Melanocyte of skin (primary cell): Measurements from ENCODE around the gene ZNF718. TPM values are rescaled to one million over a fixed set of nuclear protein-coding genes. Genes with fewer than 3 reads are reported as not detected.

Experiments
- total RNA-seq, 2 donors: library from RNA; depleted of rRNA; stranded (reverse); fragments of >200 nt; gene quantifications; 2 replicates each; pipeline ENCODE4 v1.2.3, GENCODE V29; 2012

ZNF718 gene
- 1 to 10 TPM; 4.7 to 5.2 TPM for total RNA-seq

DNA sequence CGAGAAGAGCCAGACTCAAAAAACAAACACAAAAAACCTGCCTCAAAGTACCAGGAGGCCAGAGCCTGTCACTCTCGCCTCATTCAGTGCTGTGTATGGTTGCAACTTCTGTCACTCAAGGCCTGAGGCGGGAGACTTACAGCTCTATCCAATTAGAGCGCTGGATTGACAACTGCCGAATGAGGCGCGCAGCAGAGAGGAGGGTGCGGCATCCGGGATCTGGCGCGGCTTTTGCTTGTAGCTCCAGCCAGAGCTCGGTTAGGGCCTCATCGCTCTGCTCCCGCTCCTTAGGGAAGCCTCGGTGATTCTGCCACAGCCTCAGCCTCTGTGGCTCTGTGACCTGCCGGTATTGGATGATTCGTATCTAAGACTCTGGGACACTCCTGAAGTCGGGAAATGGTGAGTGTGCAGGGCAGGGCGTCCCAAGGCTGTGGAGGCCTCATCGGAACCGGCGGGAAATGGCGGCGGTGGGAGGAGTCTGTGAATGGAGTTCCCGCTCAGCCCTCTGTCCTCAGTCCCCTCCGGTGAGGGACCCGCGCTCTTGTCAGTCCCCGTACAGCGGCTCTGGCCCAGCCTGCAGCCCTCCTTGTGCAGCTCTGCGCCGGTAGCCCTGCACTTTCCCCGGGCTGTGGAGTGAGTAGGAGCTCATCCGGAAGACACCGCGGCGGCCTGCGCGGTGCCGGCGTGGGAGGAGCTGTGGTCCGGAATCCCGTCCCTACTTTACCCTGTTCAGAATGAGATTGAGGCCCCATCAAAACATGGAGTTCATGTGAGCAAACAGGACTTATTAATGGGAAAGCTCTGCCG, at the start of gene ZNF718:
TSS of gene ZNF718 (plus strand) at position 227 of the 807 bp plus-strand sequence. CDS start at position 397, 170 bp downstream.

Other genes starting within 250 kb of the ZNF718 start
- gene ZNF595, start 71.2 kb upstream of the ZNF718 start, total RNA-seq: 10 to 100 TPM; 11.3 to 11.7 TPM
- gene ZNF732, start 181.0 kb downstream of the ZNF718 start, total RNA-seq: under 1 TPM in 1 of 2 donors, not detected in 1; under 0.01 TPM
- 10 to 100 TPM; 12.7 to 13.8 TPM for gene ZNF141, start 213.3 kb downstream of the ZNF718 start, total RNA-seq